ENCODE results near the gene SEMA6D. TPM values are rescaled to one million over a fixed set of nuclear protein-coding genes. Genes with fewer than 3 reads are reported as not detected.

The SEMA6D gene
- total RNA-seq, 1 experiment from 2014 or later = 0.91 TPM

GRCh38 chr15:47682661-47683060 is 34.6 kb upstream of the SEMA6D start:
- no peaks in the 10 kb centered on the region for H3K79me2 ChIP-seq (ENCODE audit: low read length)
- ChIA-PET POLR2A (ENCODE audit: unreplicated experiment) (no interaction called here), CTCF (no interaction called here)
- H3K27me3 ChIP-seq (ENCODE audit: low read length) = no peaks in the 10 kb centered on the region
- no peak for TF ChIP-seq CTCF (conservative IDR thresholded peaks at IDR 0.05; ENCODE audit: low read depth, low read length)
- TF ChIP-seq EZH2 (IDR thresholded peaks at IDR 0.05; ENCODE audit: low read length, unreplicated experiment) = no peak
- peaks cover 9% of the 10 kb centered on the region; the same call in 1 of the 2 replicates for H3K4me1 ChIP-seq (ENCODE audit: insufficient read depth, low read length)
- H3F3A ChIP-seq (ENCODE audit: low read length, unreplicated experiment) = no peaks in the 10 kb centered on the region
- H3K4me3 ChIP-seq (ENCODE audit: low read length) = no peak overlapping the region
- H3K27ac ChIP-seq (ENCODE audit: low read length) = no peak overlapping the region
- no peaks in the 10 kb centered on the region for H4K20me1 ChIP-seq (ENCODE audit: low read length)
- no peaks in the 10 kb centered on the region for H3K36me3 ChIP-seq (ENCODE audit: low read depth, low read length)
- H3K4me2 ChIP-seq (ENCODE audit: low read length) = no peak overlapping the region
- BruUV-seq (replicated peaks) = no TSS peak
- ATAC-seq (no peak), DNase-seq (no peak)
- no peak overlapping the region for H3K9ac ChIP-seq (ENCODE audit: low read length)
- H2AFZ ChIP-seq (ENCODE audit: low read length) = no peak overlapping the region
- intact Hi-C loops (cut with micrococcal nuclease) = loop anchor here (10.0 kb wide), 1 partner anchor 48 kb away; no protein-coding TSS in a partner anchor
- no peaks in the 10 kb centered on the region for H3K9me3 ChIP-seq (ENCODE audit: low read length)
- H3K9me2 ChIP-seq (replicated peaks; ENCODE audit: low read length) = no peaks in the 10 kb centered on the region

GRCh38 chr15:47685141-47685870 is 32.0 kb upstream of the SEMA6D start:
- Histone ChIP-seq H3K9me3 (ENCODE audit: low read length) (no peaks in the 10 kb centered on the region), H3F3A (ENCODE audit: low read length, unreplicated experiment) (no peaks in the 10 kb centered on the region), H3K4me1 (ENCODE audit: insufficient read depth, low read length) (peaks cover 23% of the 10 kb centered on the region), H3K79me2 (ENCODE audit: low read length) (no peaks in the 10 kb centered on the region), H3K36me3 (ENCODE audit: low read depth, low read length) (no peaks in the 10 kb centered on the region), H3K27me3 (ENCODE audit: low read length) (no peaks in the 10 kb centered on the region), H4K20me1 (ENCODE audit: low read length) (no peaks in the 10 kb centered on the region), H3K4me3 (ENCODE audit: low read length) (no peak overlapping the region), H2AFZ (ENCODE audit: low read length) (no peak overlapping the region), H3K4me2 (ENCODE audit: low read length) (no peak overlapping the region), H3K9ac (ENCODE audit: low read length) (no peak overlapping the region), H3K27ac (ENCODE audit: low read length) (no peak overlapping the region), H3K9me2 (replicated peaks; ENCODE audit: low read length) (no peaks in the 10 kb centered on the region)
- POLR2A ChIA-PET (ENCODE audit: unreplicated experiment) = no interaction called here
- BruUV-seq (replicated peaks) = no TSS peak
- CTCF ChIA-PET = no interaction called here
- DNase-seq (peak; percentile 72), ATAC-seq (no peak; the same call in 1 of the 2 replicates)
- intact Hi-C loops (cut with micrococcal nuclease) = loop anchor here (10.0 kb wide), 1 partner anchor 51 kb away; no protein-coding TSS in a partner anchor
- TF ChIP-seq CTCF (conservative IDR thresholded peaks at IDR 0.05; ENCODE audit: low read depth, low read length) (no peak; the same call in 1 of the 2 replicates), EZH2 (IDR thresholded peaks at IDR 0.05; ENCODE audit: low read length, unreplicated experiment) (no peak), EZH2phosphoT487 (IDR thresholded peaks at IDR 0.05; ENCODE audit: borderline replicate concordance, low read length) (no peak)

- Histone ChIP-seq H3K9ac (ENCODE audit: low read length) (0 out of 2 replicates have a peak overlapping the region, but pooled peaks have one; percentile 8), H3K9me3 (ENCODE audit: low read length) (no peaks in the 10 kb centered on the region), H3K27ac (ENCODE audit: low read length) (peak overlapping the region; percentile 68), H3K79me2 (ENCODE audit: low read length) (no peaks in the 10 kb centered on the region), H3K27me3 (ENCODE audit: low read length) (no peaks in the 10 kb centered on the region), H3K9me2 (replicated peaks; ENCODE audit: low read length) (no peaks in the 10 kb centered on the region), H3K4me3 (ENCODE audit: low read length) (peak overlapping the region; percentile 21; the same call in 1 of the 2 replicates), H3F3A (ENCODE audit: low read length, unreplicated experiment) (no peaks in the 10 kb centered on the region), H2AFZ (ENCODE audit: low read length) (peak overlapping the region; percentile 5; the same call in 1 of the 2 replicates), H3K4me2 (ENCODE audit: low read length) (peak overlapping the region; percentile 60), H3K4me1 (ENCODE audit: insufficient read depth, low read length) (peaks cover 23% of the 10 kb centered on the region), H4K20me1 (ENCODE audit: low read length) (no peaks in the 10 kb centered on the region), H3K36me3 (ENCODE audit: low read depth, low read length) (no peaks in the 10 kb centered on the region)
- POLR2A ChIA-PET (ENCODE audit: unreplicated experiment) = no interaction called here
- ATAC-seq (peak; percentile 64), DNase-seq (peak; percentile 73)
- TF ChIP-seq EZH2 (IDR thresholded peaks at IDR 0.05; ENCODE audit: low read length, unreplicated experiment) (no peak), EZH2phosphoT487 (IDR thresholded peaks at IDR 0.05; ENCODE audit: borderline replicate concordance, low read length) (no peak), CTCF (conservative IDR thresholded peaks at IDR 0.05; ENCODE audit: low read depth, low read length) (no peak)
- intact Hi-C loops (cut with micrococcal nuclease) = loop anchor here (10.0 kb wide), 1 partner anchor 54 kb away; no protein-coding TSS in a partner anchor
- no TSS peak for BruUV-seq (replicated peaks)
- CTCF ChIA-PET = no interaction called here
Measured at GRCh38 chr15:47688573-47689086, 28.7 kb upstream of the SEMA6D start.
